ENCODE data around the gene CALML6.

The CALML6 gene

DNA sequence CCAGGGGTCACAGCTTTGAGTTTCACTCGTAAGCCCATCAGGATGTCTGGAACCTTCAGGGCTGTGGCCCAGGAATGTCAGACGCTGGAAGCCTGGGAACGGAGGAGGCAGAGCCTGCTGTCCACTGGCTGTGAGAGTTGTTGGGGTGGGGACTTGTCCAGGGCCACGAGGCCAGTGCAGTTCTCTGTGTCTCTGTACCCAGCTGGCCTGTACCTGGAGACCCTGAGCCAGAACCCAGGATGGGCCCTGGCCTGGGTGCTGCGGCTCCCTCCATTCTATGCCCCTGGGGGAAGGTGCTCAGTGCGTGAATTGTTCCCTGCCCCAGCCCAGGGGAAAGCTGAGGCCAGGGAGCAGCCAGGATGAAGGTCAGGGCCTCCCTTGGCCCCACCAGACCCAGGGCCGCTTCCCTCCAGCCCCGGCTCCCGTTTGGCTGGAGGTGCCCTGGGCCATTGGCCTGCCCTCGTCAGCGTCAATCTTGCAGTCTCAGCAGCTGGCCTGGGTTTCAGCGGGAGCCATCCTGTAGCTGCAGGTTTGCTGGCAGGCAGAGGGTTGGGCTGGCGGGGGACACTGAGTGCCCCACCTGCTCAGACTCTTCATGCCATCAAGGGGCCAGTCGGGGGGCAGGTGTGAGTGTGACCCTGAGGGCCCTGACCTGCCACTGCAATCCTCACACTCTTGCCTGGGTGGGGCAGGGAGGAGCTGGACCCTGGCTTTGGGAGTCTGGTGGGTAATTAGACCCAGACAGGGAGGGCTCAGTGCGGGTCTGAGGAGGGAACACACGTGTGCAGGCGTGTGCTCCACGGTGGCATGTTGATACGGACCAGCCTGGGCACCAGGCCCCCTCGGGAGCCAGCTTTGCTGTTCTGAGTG, 724 bp upstream of the CALML6 start:
- DNase-seq = no peak

DNA sequence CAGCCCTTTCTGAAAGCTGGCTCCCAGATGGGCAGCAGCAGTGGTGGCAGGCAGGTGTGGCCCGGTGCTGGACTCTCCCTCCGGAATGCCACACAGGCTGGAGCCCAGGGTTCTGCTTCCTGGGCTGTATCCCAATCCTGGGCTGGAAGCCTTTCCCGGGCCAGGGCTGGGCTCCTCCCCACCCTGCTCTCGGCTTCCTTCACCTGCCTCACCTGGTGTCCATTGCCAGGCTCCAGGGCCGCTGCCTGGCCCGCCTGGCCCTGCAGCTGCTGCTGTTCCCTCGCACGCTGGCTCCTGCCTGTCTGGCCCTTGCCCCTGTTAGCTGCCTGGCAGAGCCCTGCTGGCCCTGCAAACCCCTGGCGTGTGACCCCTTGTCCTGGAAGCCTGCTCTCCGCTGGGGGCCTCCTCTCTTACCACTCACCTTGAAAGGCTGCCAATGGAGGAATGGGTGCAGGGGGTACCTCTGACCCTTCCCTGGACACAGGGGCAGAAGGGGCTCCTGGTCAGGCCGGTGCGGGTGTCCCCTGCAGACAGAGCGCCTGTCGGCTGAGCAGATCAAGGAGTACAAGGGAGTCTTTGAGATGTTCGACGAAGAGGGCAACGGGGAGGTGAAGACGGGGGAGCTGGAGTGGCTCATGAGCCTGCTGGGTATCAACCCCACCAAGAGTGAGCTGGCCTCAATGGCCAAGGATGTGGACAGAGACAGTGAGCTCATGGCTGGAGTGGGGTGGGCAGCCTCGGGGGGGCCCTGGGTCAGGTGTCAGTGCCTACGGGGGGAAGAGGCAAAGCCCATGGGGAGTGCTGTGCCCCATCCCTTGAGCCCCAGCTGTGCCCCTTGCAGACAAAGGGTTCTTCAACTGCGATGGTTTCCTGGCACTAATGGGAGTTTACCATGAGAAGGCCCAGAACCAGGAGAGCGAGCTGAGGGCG, 1.1 kb downstream of the CALML6 start:
- no peak for DNase-seq

DNA sequence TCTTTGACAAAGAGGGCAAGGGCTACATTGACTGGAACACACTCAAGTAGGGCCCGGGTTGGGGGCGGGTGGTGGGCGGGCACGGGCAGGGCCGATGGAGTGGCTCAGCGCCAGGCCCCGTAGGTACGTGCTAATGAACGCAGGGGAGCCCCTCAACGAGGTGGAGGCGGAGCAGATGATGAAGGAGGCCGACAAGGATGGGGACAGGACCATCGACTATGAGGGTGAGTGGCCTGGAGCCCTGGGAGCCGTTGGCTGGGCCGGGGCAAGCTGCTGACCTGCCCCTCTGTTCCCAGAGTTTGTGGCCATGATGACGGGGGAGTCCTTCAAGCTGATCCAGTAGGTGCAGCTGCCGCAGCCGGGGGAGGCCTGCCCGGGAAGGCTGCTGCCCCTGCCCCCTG, 1.8 kb downstream of the CALML6 start:
- no peak for DNase-seq

DNA sequence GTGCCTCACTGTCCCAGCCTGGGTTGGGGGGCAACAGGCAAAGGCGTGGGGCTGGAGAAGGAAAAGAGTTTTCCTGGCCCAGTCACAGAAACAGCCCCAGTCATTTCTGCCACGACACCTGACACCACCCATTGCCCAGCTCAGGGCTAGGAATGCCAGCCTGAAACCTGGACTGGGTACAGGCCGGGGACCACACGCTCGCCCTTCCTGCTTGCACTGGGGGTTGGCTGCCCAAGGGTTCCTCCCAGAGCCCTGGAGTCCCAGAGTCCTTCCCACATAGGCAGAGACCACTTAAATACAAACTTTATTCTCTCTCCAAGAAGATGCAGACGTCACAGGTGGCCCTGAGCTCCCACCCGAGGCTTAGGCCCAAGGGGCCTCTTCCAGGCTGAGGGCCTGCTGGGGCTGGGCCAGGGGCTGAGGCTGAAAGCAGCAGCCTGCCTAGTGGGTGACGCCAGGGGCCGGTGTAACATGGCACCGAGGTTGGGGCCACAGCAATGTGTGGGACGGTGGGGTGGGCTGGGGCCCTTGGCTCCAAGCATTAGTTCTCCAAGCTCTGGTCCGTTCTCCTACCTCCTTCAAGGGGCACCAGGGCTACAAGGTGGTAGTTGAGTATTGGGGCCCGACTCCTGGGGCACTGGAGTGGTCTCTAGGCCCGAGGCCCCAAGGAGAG, 2.4 kb downstream of the CALML6 start:
- no peak for DNase-seq

DNA sequence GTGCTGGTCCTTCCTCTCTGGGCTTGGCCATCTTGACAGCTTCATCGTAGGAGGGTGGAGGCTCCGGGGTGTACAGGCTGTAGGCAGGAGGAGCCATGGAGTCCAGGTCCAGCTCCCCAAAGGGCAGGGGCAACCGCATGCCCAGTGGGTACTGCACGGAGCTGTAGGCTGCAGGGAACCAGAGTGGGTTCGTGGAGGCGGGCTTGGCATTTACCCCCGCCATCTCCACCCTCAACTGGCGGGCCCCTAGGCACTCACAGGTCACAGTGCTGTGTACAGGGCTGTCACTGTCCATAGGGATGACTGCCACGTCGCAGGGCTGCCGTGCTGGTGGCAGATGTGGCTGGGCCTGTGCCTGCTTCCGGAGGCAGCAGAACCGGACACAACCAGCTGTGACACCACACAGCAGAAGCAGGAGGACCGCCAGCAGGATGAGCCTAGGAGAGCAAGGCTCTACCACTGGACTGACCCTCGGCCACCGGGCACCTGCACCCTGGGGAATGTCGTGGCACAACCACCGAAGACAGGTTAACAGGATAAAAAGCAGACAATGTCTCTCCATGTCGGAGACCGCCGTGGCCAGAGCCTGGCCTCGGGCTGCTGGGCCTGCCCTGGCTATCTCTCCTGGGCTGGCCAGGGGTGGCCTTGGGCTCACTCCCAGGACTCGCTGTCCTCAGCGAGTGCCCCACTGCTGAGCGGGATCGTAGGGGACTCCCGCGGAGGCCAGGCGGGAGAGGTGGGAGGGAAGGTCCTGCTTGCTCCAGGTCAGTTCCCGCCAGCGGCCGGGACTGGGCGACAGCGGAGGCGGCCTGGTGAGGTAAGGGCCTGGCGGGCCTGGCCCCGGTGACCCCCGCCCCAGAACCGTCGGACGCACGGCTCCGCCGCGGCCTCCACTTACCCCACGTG, 3.2 kb downstream of the CALML6 start:
- no peak for DNase-seq

DNA sequence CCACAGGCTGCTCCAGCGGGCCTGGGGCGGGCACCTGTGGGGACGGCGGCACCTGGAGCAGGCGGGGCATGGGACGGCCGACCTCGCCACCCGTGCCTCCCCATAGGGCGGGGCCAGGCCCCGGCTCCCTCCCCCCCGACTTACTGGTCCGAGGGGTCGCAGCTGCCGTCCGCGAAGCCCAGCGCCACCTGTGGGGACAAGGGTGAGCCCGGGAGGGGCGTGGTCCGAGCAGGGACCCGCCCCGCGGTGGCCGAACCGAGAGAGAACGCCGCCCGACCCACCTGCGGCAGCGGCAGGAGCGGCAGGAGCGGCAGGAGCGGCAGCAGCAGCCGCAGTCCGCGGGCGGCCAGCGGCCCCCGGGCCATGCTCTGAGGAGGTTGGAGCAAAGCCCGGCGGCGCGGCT, 3.8 kb downstream of the CALML6 start, which contains the start of gene TMEM52:
Gene TMEM52 (minus strand): TSS at position 379 of the 403 bp plus-strand sequence. CDS start 14 bp downstream, at position 365.
- no peak for DNase-seq

DNA sequence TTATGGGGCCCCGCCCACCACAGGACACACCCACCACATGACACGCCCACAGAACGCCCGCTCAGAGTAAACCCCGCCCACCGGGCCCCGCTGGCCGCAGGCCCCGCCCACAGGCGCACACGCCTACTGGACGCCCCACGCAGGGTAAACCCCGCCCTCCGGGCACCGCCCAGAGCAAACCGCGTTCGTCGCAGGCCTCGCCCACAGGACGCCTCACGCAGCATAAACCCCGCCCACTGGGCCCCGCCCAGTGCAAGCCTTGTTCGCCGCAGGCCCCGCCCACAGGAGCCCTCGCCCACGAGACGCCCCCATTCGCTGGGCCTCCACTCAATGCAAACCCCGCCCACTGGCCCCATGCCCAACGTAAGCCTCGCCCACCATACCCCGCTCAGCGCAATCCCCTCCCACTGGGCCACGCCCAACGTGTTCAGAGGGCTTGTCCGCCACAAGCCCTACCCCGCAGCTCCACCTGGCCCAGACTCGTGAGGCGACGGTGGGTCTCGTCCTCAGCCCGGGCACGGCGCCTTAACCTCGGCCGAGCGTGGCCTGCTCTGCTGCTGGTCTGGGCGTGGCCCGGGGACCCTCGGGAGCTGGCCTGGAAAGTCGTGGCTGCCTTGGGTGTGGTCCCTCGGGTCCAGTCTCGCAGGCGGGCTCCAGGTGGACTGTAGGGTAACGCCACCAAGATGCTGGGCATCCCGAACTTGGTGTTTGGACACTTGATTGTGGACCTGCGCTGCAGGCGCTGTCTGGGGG, 4.4 kb downstream of the CALML6 start:
- DNase-seq = peak; percentile 80

DNA sequence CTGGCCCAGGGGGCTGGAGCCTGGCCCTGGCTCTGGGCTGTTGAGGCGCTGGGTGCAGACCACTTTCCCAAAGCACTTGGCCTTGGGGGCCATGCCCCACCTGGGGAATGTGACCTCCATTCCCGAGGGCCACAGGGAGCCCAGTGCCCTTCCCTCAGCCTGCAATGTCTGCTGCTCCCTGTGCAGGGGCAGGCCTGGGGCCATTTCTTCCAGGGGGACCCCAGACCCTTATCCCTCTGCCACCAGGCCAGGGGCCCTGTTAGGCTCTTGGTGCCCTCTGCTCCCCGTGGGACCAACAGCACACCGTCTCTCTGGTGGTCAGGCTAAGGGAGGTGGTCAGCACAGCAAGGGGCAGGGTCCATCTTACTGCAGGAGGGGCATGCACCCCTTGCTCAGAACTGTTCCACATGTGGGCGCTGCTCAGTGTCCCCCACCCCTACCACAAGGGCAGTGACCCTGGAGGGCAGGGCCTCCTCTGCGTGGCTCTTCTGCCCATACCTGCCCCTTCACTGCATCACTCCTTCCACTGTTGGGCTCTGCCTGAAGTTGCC, 5.1 kb downstream of the CALML6 start:
- no peak for DNase-seq

DNA sequence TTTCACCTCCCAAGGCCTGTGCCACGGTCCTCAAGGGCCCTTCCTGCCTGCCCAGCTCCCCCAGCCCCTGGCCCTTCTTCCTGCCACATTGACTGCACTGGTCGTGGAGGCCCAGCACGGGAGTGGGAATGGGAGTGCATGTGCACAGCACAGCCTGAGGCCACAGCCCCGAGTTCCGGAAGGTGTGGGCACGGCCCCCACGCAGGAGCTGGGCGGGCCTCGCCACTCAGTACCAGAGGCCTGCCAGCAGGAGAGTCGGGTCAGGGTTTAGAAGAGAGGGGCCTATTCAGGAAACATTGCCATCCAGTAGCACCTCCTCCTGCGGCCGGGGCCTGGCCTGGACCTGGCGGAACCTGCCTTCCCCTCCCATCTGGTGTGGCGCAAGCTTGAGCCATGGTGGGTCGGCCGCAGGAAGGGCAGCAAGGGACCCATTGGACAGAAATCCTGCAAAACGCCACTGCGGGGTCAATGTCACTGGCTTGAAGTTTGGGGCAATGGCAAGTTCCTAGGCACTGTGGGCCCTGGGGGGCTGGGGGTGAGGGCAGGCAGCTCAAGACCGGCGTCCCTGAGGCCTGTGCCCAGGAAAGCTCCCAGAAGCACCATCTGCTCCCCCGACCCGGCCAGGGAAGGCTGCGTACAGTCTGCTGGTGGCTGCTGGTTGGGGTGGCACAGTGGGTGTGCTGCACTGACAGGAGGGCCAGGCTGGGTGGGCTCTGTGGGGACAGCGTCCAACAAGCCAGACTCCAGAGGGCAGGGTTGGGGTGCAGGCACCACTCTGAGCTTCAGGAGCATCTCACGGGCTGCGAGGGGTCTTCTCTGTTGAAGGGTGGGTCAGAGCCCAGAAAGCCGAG, 5.8 kb downstream of the CALML6 start:
- no peak for DNase-seq

DNA sequence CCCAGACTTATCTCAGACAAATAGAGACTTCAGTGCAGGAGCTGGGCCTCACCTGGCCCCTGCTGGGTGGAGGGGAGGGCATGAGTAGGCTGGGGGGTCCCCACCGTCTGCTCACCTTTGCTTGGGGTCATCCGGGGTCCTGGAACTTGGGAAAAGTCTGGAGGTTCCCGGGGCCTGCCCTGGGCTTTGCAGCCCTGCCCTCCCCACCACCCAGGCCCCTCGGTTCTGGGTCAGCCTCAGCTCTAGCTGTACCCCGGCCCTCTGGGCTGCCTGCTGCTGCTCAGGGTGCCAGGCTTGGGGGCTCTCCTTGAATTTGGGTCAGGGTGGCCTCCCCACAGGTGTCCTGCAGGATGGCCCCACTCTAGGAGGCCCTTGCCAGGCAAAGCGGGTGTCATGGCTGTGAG, 6.4 kb downstream of the CALML6 start:
- no peak for DNase-seq

DNA sequence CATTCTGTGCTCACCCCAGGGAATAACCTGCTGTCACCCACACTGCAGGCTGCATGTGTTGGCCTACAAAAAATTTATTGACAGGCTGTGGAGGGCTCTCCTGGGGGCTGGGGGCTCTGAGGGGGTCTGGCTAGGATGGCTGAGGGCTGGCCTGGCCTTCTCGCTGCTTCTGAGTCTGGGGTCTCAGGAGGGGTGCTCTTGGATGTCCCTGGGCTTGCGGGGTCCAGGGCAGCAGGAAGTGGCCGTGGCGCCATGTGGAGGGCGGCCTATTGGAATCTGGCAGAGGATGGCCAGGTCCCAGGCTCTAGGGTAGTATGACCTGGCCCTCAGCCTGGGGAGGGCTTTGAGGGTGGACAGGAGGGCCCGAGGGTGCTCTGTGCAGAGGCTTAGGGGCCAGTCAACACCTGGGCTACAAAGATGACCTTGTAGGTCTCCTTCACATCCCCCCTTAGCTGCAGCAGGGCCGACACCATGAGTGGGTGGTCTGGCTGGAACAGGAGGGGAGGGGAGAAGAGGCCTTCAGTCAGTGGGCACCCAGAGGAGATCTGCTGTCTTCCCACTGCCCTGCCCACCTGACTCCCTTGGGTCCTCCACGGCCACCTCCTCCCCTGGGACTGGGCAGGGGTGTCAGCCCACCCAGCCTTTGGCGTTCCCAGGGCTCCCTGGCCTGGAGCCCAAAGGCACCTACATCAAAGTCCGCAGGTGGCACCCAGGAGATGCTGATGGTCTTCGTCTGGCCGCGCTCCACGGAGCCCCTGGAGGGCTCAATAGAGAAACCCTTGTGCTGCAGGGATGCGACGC, 7.0 kb downstream of the CALML6 start:
- DNase-seq = no peak

DNA sequence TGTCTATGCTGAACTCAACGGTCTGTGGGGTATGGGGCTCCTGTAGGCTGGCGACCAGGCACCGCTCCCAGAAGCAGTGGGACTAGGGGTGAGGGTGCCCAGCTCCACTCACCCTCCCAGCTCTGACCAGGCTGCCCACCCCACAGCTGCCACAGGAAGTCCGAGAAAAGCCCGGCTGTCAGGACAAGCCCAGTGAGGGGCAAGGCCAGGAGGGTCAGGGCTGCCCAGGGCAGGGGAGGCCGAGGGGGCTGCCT, 7.6 kb downstream of the CALML6 start:
- DNase-seq = no peak

DNA sequence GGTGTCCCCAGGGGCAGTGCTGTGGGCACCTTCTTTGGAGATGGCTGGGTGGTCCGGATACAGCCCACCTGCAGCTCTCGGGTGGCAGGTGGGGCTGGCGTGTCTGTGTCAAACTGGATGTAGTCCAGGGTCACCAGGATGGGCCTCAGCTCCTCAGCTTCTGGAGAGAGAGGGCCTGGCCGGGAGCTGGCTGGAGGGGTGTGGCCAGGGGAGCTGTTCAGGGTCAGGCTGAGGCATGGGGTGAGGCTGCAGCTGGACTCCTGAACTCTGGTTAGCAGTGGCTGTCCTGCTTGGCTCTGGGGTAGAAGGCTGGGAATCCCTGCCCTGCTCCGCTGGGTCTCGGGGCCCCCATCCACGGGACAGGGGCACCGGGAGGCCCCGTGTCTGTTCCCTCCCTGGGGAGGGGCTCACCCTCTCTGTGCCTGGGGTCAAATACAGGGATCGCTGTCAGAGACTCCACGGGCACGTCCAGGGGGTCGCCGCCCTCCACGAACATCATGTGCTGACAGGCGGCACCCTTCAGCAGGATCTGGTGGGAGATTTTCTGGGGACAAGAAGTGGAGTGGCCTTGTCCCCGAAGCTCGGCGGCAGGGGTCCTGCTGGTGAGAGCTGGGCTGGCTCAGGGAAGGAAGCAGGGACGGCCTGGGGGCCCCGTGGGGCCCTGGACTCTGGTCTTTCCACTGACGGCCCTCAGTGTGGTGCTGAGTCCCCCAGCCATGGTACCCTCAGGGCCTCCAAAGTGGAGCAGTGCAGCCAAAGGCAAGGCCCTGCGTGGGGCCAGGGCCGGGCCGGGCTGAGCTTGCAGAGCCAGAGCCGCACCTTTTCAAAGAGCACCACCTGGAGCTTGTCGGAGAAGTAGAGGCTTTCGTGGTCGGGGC, 8.1 kb downstream of the CALML6 start:
- no peak for DNase-seq

DNA sequence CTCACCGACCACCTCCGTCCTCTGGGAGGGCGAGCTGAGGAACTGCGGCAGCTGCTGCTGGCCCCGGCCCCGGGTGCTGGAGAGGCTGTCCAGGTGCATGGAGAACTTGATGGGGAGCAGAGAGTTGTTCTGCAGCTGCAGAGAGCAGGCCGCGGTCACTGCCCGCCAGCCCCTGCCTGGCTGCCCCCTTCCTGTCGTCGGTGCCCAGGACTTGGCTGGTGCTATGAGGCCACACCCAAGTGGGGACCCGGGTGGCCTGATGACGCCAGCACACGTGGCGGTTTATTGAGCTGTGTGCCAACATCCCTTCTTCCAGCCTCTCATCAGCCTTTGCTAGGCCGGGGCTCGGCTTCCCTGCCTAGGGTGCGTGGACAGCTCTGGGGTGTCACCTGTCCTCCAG, 9.3 kb downstream of the CALML6 start:
- DNase-seq = no peak

DNA sequence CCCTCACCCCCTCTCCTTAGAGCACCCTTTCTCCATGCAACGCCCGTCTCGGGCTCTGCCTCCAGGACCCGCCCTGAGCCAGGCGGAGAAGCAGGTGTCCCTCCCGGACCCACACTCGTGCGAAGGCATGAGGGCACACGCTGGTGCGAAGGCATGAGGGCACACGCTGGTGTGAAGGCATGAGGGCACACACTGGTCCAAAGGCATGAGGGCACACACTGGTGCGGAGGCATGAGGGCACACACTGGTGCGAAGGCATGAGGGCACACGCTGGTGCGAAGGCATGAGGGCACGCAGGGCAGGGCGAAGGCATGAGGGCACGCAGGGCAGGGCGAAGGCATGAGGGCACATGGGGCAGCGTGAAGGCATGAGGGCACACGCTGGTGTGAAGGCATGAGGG, 9.8 kb downstream of the CALML6 start:
- DNase-seq = no peak

DNA sequence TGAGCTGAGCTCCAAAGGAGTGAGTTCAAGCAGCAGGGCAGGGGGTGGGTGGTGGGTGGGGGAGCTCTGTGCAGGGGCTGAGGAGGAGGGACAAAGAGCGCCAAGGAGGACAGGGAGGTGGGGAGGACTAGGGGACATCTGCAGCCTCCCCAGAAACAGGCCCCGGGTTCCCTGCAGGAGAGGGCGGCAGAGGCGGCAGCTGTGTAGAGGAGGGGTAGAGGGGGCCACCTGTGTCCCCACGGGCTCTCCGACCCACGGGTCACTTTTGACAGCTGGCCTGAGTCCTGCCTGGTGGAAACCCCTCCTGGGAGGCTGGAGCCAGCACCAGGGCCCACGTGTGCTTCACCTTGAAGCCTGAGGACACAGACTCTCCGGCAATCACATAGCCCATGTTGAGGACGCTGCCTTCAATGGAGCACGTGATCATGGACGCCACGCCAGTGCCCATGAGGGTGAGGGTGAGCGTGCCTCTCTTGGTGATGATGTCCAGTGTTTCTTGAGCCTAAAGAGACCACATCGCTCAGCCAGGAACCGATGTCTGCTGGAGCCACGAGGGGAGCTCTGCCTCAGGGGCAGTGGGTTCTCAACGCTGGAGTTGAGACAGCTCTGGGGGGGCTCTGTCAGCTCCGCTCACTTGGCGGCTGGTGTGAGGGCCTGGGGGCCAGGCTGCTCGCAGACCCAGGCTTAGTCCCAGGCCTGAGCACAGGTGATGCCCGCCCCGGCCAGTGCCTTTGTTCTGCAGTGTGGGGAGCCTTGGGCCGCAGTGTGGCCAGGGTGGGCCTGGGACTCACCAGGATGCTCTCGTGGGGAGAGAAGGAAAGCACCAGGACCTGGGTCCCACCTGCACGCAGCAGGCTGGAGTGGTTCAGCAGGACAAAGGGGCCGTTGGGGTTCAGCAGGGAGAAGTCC, 10.6 kb downstream of the CALML6 start:
- no peak for DNase-seq

DNA sequence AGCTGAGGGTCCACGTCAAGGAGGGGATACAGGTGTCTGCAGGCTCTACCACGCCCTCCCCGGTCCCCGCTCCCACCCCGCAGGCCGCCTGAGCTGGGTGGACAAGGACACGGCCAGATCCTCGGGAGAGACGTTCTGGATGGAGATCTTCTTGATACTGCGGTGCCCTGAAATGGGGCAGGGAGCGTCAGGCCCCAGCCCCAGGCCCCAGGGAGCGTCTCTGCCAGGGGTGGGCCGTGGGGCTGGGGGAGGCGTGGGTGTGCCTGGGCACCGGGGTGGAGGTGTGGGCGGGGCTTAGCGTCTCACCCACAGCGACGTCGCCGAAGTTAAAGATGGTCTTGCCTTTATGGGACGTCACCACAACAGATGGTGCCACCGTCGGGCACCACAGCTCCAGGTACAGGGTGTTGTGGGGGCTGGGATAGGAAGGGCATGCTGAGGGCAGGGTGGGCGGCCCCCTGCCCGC, 11.3 kb downstream of the CALML6 start:
- no peak for DNase-seq

Data from NCI-H1092 treated with DMSO at 0.1 percent for 48 hours (cell line).